HEK293 (cell line): ENCODE measurements around the gene CCDC8.

Experiments used
- CTCF ChIA-PET: fragments of 350-600 bp; formaldehyde crosslinking; extraction: SDS; loops from one replicate; lab custom pipeline; 2021; ENCODE audit warnings: antibody characterized with exemption; lab: Yijun Ruan, JAX
- POLR2A ChIA-PET: fragments of 300-600 bp; formaldehyde crosslinking; extraction: SDS; loops from one replicate; lab custom pipeline; 2020; ENCODE audit warnings: antibody characterized with exemption, inconsistent platforms; lab: Yijun Ruan, JAX
- H3K27ac ChIP-seq: fragments of 200-500 bp; sonication (Bioruptor generic); 2 replicates; pipeline ENCODE4 v1.5.1; 2014; ENCODE audit warnings: low read depth, low read length, control low read depth, inconsistent platforms; ENCODE audit errors: extremely low read depth
- H3K36me3 ChIP-seq, 2 experiments: fragments of 200-500 bp in 1 of 2; sonication (Bioruptor generic) in 1 of 2; 1 replicate in 1 of 2; 2 replicates in 1 of 2; pipeline ENCODE4 v1.5.1; 2014 to 2017; ENCODE audit warnings: inconsistent platforms in 2 of 2, low read length in 2 of 2; ENCODE audit not compliant: control insufficient read depth in 2 of 2, insufficient read depth in 1 of 2
- H3K4me1 ChIP-seq: fragments of 200-500 bp; sonication (Bioruptor generic); 2 replicates; pipeline ENCODE4 v1.5.1; 2014; ENCODE audit warnings: mild to moderate bottlenecking, low read length, inconsistent platforms; ENCODE audit not compliant: control insufficient read depth, insufficient read depth
- H3K4me3 ChIP-seq: 2 replicates; pipeline ENCODE4 v1.5.1; 2011; ENCODE audit warnings: low read depth, mild to moderate bottlenecking, control low read depth, low read length, moderate library complexity
- H3K9me3 ChIP-seq: fragments of 200-500 bp; sonication (Bioruptor generic); 2 replicates; pipeline ENCODE4 v1.5.1; 2014; ENCODE audit warnings: low read depth, low read length, inconsistent platforms; ENCODE audit not compliant: control insufficient read depth, insufficient read depth
- EGR2 ChIP-seq: fragments of 450-650 bp; formaldehyde crosslinking; IDR thresholded peaks from 2 replicates; pipeline ENCODE4 v1.5.1; 2016; ENCODE audit warnings: low read depth, missing biosample characterization, missing genetic modification characterization
- GLIS1 ChIP-seq: fragments of 450-650 bp; formaldehyde crosslinking; IDR thresholded peaks from 2 replicates; pipeline ENCODE4 v1.5.1; 2016; ENCODE audit warnings: missing biosample characterization, missing genetic modification characterization
- GLIS2 ChIP-seq: fragments of 450-650 bp; formaldehyde crosslinking; IDR thresholded peaks from 2 replicates; pipeline ENCODE4 v1.5.1; 2016; ENCODE audit warnings: missing biosample characterization, missing genetic modification characterization
- HOXA7 ChIP-seq: sonication (generic); formaldehyde crosslinking; IDR thresholded peaks from 2 replicates; pipeline ENCODE4 v1.8.1; 2022; ENCODE audit warnings: missing genetic modification reagents, borderline replicate concordance
- KLF1 ChIP-seq: fragments of 450-650 bp; formaldehyde crosslinking; IDR thresholded peaks from 2 replicates; pipeline ENCODE4 v1.5.1; 2016; ENCODE audit warnings: missing biosample characterization, missing genetic modification characterization
- KLF7 ChIP-seq: fragments of 450-650 bp; formaldehyde crosslinking; IDR thresholded peaks from 2 replicates; pipeline ENCODE4 v1.5.1; 2016; ENCODE audit warnings: missing biosample characterization, missing genetic modification characterization, borderline replicate concordance
- WT1 ChIP-seq: fragments of 450-650 bp; formaldehyde crosslinking; IDR thresholded peaks from 2 replicates; pipeline ENCODE4 v1.5.1; 2016; ENCODE audit warnings: missing biosample characterization, missing genetic modification characterization
- ZBTB17 ChIP-seq: fragments of 450-650 bp; formaldehyde crosslinking; IDR thresholded peaks from 2 replicates; pipeline ENCODE4 v1.5.1; 2016; ENCODE audit warnings: missing biosample characterization, missing genetic modification characterization
- ZBTB48 ChIP-seq: fragments of 450-650 bp; formaldehyde crosslinking; IDR thresholded peaks from 2 replicates; pipeline ENCODE4 v1.5.1; 2016; ENCODE audit warnings: missing biosample characterization, missing genetic modification characterization
- ZFHX2 ChIP-seq: fragments of 450-650 bp; formaldehyde crosslinking; conservative IDR thresholded peaks from 2 replicates; pipeline ENCODE4 v1.5.1; 2016; ENCODE audit warnings: missing biosample characterization, missing genetic modification characterization
- ZIC2 ChIP-seq: fragments of 450-650 bp; formaldehyde crosslinking; IDR thresholded peaks from 2 replicates; pipeline ENCODE4 v1.5.1; 2016; ENCODE audit warnings: missing biosample characterization, missing genetic modification characterization
- ZNF112 ChIP-seq: fragments of 450-650 bp; formaldehyde crosslinking; IDR thresholded peaks from 2 replicates; pipeline ENCODE4 v1.5.0; 2017; ENCODE audit warnings: missing biosample characterization, missing genetic modification characterization
- ZNF140 ChIP-seq: fragments of 450-650 bp; formaldehyde crosslinking; IDR thresholded peaks from 2 replicates; pipeline ENCODE4 v1.5.1; 2016; ENCODE audit warnings: missing biosample characterization, missing genetic modification characterization
- ZNF157 ChIP-seq: fragments of 450-650 bp; formaldehyde crosslinking; IDR thresholded peaks from 2 replicates; pipeline ENCODE4 v1.5.1; 2016; ENCODE audit warnings: missing biosample characterization, missing genetic modification characterization
- ZNF274 ChIP-seq, 2 experiments: fragments of 200-500 bp in 1 of 2; fragments of 450-650 bp in 1 of 2; sonication (Bioruptor generic) in 1 of 2; formaldehyde crosslinking in 1 of 2; IDR thresholded peaks; 2 replicates each; pipeline versions ENCODE4 v1.5.1 to v1.6.1; 2014 to 2016; ENCODE audit warnings: borderline replicate concordance in 1 of 2, inconsistent platforms in 1 of 2, low read length in 1 of 2, missing biosample characterization in 1 of 2, missing genetic modification characterization in 1 of 2
- ZNF354C ChIP-seq: fragments of 450-650 bp; formaldehyde crosslinking; IDR thresholded peaks from 2 replicates; pipeline ENCODE4 v1.5.1; 2016; ENCODE audit warnings: missing biosample characterization, missing genetic modification characterization, low read depth, borderline replicate concordance
- TF ChIP-seq, protein P1 (sequence below): fragments of 450-650 bp; formaldehyde crosslinking; IDR thresholded peaks from 2 replicates; pipeline ENCODE4 v1.5.1; 2016; ENCODE audit warnings: missing biosample characterization, missing genetic modification characterization
- TF ChIP-seq, protein P2 (sequence below): fragments of 450-650 bp; formaldehyde crosslinking; IDR thresholded peaks from 2 replicates; pipeline ENCODE4 v1.5.1; 2016; ENCODE audit warnings: missing biosample characterization, missing genetic modification characterization
- TF ChIP-seq, protein P3 (sequence below): fragments of 450-650 bp; formaldehyde crosslinking; IDR thresholded peaks from 2 replicates; pipeline ENCODE4 v1.5.1; 2016; ENCODE audit warnings: missing biosample characterization, missing genetic modification characterization
- TF ChIP-seq, protein P4 (sequence below): fragments of 450-650 bp; formaldehyde crosslinking; IDR thresholded peaks from 2 replicates; pipeline ENCODE4 v1.5.1; 2016; ENCODE audit warnings: missing biosample characterization, missing genetic modification characterization

Gene CCDC8

DNA sequence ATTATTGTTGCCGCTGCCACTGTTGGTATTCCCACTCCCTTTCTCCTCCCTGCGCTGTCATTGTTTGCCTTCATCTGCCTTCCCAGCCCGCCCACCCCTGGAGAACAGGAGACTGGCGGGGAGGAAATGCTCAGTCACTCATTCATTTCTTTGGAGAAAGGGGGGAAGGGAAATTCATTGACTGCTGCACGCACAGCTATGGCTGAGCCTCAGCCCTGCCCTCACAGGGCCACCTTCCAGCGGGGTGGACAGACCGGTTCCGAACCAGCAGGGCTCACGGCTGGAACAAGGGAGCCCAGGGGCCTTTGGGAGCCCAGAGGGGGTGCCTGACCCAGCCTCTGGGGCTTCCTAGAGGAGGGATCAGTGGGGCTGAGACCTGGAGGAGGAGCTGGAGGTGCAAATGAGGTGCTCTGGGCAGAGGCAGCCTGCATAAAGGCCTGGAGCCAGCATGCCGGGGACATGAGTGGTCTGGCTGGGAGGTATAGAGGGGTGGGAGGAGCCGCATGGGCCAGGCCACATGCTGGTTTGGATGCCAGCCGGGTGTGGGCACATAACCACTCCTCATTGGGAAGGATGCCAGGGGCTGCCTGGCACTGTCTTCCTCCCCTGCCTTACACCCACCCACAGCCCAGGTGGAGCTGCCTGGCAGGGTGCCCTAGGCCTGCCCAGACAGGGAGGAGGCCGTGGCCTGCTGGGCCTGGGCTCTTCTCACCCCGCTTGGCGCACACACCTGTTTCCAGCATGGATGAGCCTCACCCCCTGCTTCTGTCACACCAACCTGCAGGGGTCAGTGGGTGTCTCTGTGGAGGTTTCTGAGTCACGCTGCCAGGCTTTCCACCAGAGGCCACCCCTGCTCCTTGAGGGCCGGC is 39.6 kb downstream of the CCDC8 start:
- TF ChIP-seq GLIS2 = no peak
- TF ChIP-seq ZFHX2 (tag by site-specific recombination) = peak; percentile 82
- TF ChIP-seq, protein P1, sequence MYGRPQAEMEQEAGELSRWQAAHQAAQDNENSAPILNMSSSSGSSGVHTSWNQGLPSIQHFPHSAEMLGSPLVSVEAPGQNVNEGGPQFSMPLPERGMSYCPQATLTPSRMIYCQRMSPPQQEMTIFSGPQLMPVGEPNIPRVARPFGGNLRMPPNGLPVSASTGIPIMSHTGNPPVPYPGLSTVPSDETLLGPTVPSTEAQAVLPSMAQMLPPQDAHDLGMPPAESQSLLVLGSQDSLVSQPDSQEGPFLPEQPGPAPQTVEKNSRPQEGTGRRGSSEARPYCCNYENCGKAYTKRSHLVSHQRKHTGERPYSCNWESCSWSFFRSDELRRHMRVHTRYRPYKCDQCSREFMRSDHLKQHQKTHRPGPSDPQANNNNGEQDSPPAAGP (tag by site-specific recombination) = no peak
- TF ChIP-seq KLF1 (tag by site-specific recombination) = peak; percentile 70
- TF ChIP-seq GLIS1 (tag by site-specific recombination) = peak; percentile 59
- TF ChIP-seq ZIC2 (tag by site-specific recombination) = peak; percentile 81
- TF ChIP-seq, protein P2, sequence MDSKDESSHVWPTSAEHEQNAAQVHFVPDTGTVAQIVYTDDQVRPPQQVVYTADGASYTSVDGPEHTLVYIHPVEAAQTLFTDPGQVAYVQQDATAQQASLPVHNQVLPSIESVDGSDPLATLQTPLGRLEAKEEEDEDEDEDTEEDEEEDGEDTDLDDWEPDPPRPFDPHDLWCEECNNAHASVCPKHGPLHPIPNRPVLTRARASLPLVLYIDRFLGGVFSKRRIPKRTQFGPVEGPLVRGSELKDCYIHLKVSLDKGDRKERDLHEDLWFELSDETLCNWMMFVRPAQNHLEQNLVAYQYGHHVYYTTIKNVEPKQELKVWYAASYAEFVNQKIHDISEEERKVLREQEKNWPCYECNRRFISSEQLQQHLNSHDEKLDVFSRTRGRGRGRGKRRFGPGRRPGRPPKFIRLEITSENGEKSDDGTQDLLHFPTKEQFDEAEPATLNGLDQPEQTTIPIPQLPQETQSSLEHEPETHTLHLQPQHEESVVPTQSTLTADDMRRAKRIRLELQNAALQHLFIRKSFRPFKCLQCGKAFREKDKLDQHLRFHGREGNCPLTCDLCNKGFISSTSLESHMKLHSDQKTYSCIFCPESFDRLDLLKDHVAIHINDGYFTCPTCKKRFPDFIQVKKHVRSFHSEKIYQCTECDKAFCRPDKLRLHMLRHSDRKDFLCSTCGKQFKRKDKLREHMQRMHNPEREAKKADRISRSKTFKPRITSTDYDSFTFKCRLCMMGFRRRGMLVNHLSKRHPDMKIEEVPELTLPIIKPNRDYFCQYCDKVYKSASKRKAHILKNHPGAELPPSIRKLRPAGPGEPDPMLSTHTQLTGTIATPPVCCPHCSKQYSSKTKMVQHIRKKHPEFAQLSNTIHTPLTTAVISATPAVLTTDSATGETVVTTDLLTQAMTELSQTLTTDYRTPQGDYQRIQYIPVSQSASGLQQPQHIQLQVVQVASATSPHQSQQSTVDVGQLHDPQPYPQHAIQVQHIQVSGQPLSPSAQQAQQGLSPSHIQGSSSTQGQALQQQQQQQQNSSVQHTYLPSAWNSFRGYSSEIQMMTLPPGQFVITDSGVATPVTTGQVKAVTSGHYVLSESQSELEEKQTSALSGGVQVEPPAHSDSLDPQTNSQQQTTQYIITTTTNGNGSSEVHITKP (tag by site-specific recombination) = peak; percentile 59
- no peak for TF ChIP-seq ZNF140 (tag by site-specific recombination)
- TF ChIP-seq KLF7 = no peak
- TF ChIP-seq EGR2 (tag by site-specific recombination) = peak; percentile 63
- TF ChIP-seq ZNF157 (tag by site-specific recombination) = no peak
- TF ChIP-seq, protein P3, sequence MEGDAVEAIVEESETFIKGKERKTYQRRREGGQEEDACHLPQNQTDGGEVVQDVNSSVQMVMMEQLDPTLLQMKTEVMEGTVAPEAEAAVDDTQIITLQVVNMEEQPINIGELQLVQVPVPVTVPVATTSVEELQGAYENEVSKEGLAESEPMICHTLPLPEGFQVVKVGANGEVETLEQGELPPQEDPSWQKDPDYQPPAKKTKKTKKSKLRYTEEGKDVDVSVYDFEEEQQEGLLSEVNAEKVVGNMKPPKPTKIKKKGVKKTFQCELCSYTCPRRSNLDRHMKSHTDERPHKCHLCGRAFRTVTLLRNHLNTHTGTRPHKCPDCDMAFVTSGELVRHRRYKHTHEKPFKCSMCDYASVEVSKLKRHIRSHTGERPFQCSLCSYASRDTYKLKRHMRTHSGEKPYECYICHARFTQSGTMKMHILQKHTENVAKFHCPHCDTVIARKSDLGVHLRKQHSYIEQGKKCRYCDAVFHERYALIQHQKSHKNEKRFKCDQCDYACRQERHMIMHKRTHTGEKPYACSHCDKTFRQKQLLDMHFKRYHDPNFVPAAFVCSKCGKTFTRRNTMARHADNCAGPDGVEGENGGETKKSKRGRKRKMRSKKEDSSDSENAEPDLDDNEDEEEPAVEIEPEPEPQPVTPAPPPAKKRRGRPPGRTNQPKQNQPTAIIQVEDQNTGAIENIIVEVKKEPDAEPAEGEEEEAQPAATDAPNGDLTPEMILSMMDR (tag by site-specific recombination) = 0 out of 2 replicates have a peak, but pooled peaks have one; percentile 11
- TF ChIP-seq, all 188 proteins: peak for 7
- no peak overlapping the region for H3K27ac ChIP-seq
- CTCF ChIA-PET = interaction anchor here (1.1 kb wide), 1 partner anchor 92 kb away, joined by 3 read pairs; no protein-coding TSS in a partner anchor
- peaks cover 8% of the 10 kb centered on the region for H3K4me1 ChIP-seq
- H3K9me3 ChIP-seq = no peaks in the 10 kb centered on the region
- no peak overlapping the region for H3K4me3 ChIP-seq
- POLR2A ChIA-PET = no interaction called here
- peaks cover 25 to 68% of the 10 kb centered on the region in 2 experiments for H3K36me3 ChIP-seq

DNA sequence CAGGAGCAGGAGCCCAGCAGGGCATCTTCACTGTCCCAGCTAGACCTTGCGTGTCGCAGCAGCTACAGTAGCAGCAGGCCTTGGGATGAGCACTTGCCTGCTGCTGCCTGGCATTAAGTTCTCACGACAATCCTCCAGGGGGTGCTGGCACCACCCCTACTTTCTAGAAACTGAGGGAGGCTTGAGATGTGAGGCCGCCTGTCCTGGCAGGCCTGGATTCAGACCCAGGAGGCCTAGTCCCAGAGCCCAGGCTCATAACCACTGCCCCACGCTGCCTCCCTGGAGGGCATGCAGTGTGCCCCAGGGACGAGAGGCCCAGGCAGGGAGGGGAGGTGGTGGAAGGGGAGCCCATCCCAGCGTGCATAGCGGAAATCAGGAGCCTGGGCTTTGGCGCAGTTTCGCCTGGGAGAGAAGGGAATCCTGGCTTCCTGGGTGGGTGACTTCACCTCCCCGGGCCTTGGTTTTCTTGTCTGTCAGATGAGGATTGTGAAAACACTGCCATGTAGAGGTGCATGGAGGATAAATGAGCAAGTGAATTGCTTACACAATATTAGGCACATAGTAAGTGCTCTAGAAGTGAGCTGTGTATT is 40.4 kb downstream of the CCDC8 start:
- POLR2A ChIA-PET = no interaction called here
- TF ChIP-seq, protein P4, sequence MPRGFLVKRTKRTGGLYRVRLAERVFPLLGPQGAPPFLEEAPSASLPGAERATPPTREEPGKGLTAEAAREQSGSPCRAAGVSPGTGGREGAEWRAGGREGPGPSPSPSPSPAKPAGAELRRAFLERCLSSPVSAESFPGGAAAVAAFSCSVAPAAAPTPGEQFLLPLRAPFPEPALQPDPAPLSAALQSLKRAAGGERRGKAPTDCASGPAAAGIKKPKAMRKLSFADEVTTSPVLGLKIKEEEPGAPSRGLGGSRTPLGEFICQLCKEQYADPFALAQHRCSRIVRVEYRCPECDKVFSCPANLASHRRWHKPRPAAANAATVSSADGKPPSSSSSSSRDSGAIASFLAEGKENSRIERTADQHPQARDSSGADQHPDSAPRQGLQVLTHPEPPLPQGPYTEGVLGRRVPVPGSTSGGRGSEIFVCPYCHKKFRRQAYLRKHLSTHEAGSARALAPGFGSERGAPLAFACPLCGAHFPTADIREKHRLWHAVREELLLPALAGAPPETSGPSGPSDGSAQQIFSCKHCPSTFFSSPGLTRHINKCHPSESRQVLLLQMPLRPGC = no peak
- TF ChIP-seq ZIC2 (tag by site-specific recombination) (peak; percentile 72), ZBTB48 (tag by site-specific recombination) (no peak), EGR2 (tag by site-specific recombination) (no peak), GLIS1 (tag by site-specific recombination) (peak; percentile 47; the same call in 1 of the 2 replicates), ZBTB17 (no peak), HOXA7 (CRISPR knock-in tag) (no peak), WT1 (tag by site-specific recombination) (no peak), ZNF354C (tag by site-specific recombination) (no peak), ZNF112 (tag by site-specific recombination) (no peak), ZNF274 (IDR thresholded peaks at IDR 0.05; ENCODE audit: low read length) (no peak), ZNF274 (tag by site-specific recombination; IDR thresholded peaks at IDR 0.05; ENCODE audit: borderline replicate concordance) (no peak)
- Histone ChIP-seq H3K27ac (peak overlapping the region; percentile 37; the same call in 1 of the 2 replicates), H3K36me3 (peaks cover 18 to 70% of the 10 kb centered on the region in 2 experiments), H3K4me3 (no peak overlapping the region), H3K9me3 (no peaks in the 10 kb centered on the region), H3K4me1 (peaks cover 8% of the 10 kb centered on the region)
- CTCF ChIA-PET = interaction anchor here (0.6 to 1.1 kb wide), 10 partner anchors 11 to 114 kb away, joined by 3 to 4 read pairs (median 3); no protein-coding TSS in a partner anchor
